ENCODE results near the gene CTNNB1. TPM values are rescaled to one million over a fixed set of nuclear protein-coding genes. Genes with fewer than 3 reads are reported as not detected.
A peak's percentile ranks its signal among the peaks of the same experiment; 100 is the strongest.

The CTNNB1 gene
- total RNA-seq, 1 donor from 2014 or later = 1,006 TPM

- Histone ChIP-seq H3K36me3 (ENCODE audit: control insufficient read depth, insufficient read depth, low read length) (no peaks in the 10 kb centered on the region), H3K4me3 (ENCODE audit: low read depth, low read length) (no peak overlapping the region), H3K27me3 (ENCODE audit: control insufficient read depth, insufficient read depth, low read length) (peaks cover 1% of the 10 kb centered on the region)
- peak; percentile 86 for FAIRE-seq
- no peak for TF ChIP-seq CTCF (IDR thresholded peaks at IDR 0.05; ENCODE audit: insufficient read depth, low read length, severe bottlenecking)
- no peak for DNase-seq (ENCODE audit: low read depth)
Measured at GRCh38 chr3:41173926-41174885, 25.1 kb upstream of the CTNNB1 start.

GRCh38 chr3:41175365-41175764 is 23.9 kb upstream of the CTNNB1 start:
- FAIRE-seq = no peak
- no peak for DNase-seq (ENCODE audit: low read depth)
- Histone ChIP-seq H3K27me3 (ENCODE audit: control insufficient read depth, insufficient read depth, low read length) (peaks cover 1% of the 10 kb centered on the region), H3K36me3 (ENCODE audit: control insufficient read depth, insufficient read depth, low read length) (no peaks in the 10 kb centered on the region), H3K4me3 (ENCODE audit: low read depth, low read length) (no peak overlapping the region)
- no peak for TF ChIP-seq CTCF (IDR thresholded peaks at IDR 0.05; ENCODE audit: insufficient read depth, low read length, severe bottlenecking)

- Histone ChIP-seq H3K36me3 (ENCODE audit: control insufficient read depth, insufficient read depth, low read length) (no peaks in the 10 kb centered on the region), H3K4me3 (ENCODE audit: low read depth, low read length) (no peak overlapping the region), H3K27me3 (ENCODE audit: control insufficient read depth, insufficient read depth, low read length) (peaks cover 1% of the 10 kb centered on the region)
- no peak for TF ChIP-seq CTCF (IDR thresholded peaks at IDR 0.05; ENCODE audit: insufficient read depth, low read length, severe bottlenecking)
- FAIRE-seq (no peak), DNase-seq (ENCODE audit: low read depth) (no peak)
Measured at GRCh38 chr3:41176596-41176995, 22.7 kb upstream of the CTNNB1 start.

- H3K4me3 ChIP-seq (ENCODE audit: low read depth, low read length) = no peak overlapping the region
- H3K27me3 ChIP-seq (ENCODE audit: control insufficient read depth, insufficient read depth, low read length) = peaks cover 1% of the 10 kb centered on the region
- DNase-seq (ENCODE audit: low read depth) = no peak
- no peaks in the 10 kb centered on the region for H3K36me3 ChIP-seq (ENCODE audit: control insufficient read depth, insufficient read depth, low read length)
- TF ChIP-seq CTCF (IDR thresholded peaks at IDR 0.05; ENCODE audit: insufficient read depth, low read length, severe bottlenecking) = no peak
- FAIRE-seq = no peak
Measured at GRCh38 chr3:41178576-41178975, 20.7 kb upstream of the CTNNB1 start.

GRCh38 chr3:41180396-41180795 is 18.9 kb upstream of the CTNNB1 start:
- no peaks in the 10 kb centered on the region for H3K36me3 ChIP-seq (ENCODE audit: control insufficient read depth, insufficient read depth, low read length)
- no peak for TF ChIP-seq CTCF (IDR thresholded peaks at IDR 0.05; ENCODE audit: insufficient read depth, low read length, severe bottlenecking)
- FAIRE-seq (peak; percentile 32), DNase-seq (ENCODE audit: low read depth) (no peak)
- H3K27me3 ChIP-seq (ENCODE audit: control insufficient read depth, insufficient read depth, low read length) = peaks cover 1% of the 10 kb centered on the region
- H3K4me3 ChIP-seq (ENCODE audit: low read depth, low read length) = no peak overlapping the region

Data from bronchial epithelial cell (primary cell).